OCI-LY1 (cell line): ENCODE results near the gene CFAP298.

ENCODE experiments used
- H2AFZ ChIP-seq: fragments of 200-600 bp; sonication (generic), shearing (Covaris generic); 2 replicates; pipeline ENCODE4 v1.6.0; 2014; ENCODE audit warnings: antibody characterized with exemption, mild to moderate bottlenecking, low read length
- H3F3A ChIP-seq: fragments of 200-600 bp; sonication (generic), shearing (Covaris generic); 2 replicates; pipeline ENCODE4 v1.6.0; 2014; ENCODE audit warnings: mild to moderate bottlenecking, antibody characterized with exemption, low read length, moderate library complexity; ENCODE audit not compliant: insufficient read depth
- H3K27ac ChIP-seq: fragments of 200-600 bp; sonication (generic); 2 replicates; pipeline ENCODE4 v1.5.1; 2014; ENCODE audit warnings: low read length, mixed run types, mild to moderate bottlenecking, low read depth; ENCODE audit not compliant: poor library complexity, severe bottlenecking
- H3K27me3 ChIP-seq: fragments of 200-600 bp; sonication (generic); 2 replicates; pipeline ENCODE4 v1.6.0; 2014; ENCODE audit warnings: antibody characterized with exemption, mild to moderate bottlenecking, low read length, moderate library complexity; ENCODE audit not compliant: insufficient read depth
- H3K36me3 ChIP-seq: fragments of 200-600 bp; sonication (generic); 2 replicates; pipeline ENCODE4 v1.6.1; 2014; ENCODE audit warnings: mild to moderate bottlenecking, antibody characterized with exemption, low read length, moderate library complexity, mixed read lengths; ENCODE audit not compliant: insufficient read depth
- H3K4me1 ChIP-seq: fragments of 200-600 bp; sonication (generic); 2 replicates; pipeline ENCODE4 v1.5.1; 2014; ENCODE audit warnings: mild to moderate bottlenecking, low read length, moderate library complexity; ENCODE audit not compliant: insufficient read depth, severe bottlenecking
- H3K4me2 ChIP-seq: fragments of 200-600 bp; sonication (generic), shearing (Covaris generic); 2 replicates; pipeline ENCODE4 v1.6.1; 2014; ENCODE audit warnings: low read length
- H3K4me3 ChIP-seq: fragments of 200-600 bp; sonication (generic); 2 replicates; pipeline ENCODE4 v1.5.1; 2014; ENCODE audit warnings: low read length, low read depth, mild to moderate bottlenecking, mixed read lengths; ENCODE audit not compliant: poor library complexity, severe bottlenecking
- H3K79me2 ChIP-seq: fragments of 200-600 bp; shearing (Covaris generic); 2 replicates; pipeline ENCODE4 v1.6.1; 2016; ENCODE audit warnings: mixed run types, low read length, mixed read lengths; ENCODE audit not compliant: insufficient read depth
- H3K9ac ChIP-seq: fragments of 200-600 bp; sonication (generic), shearing (Covaris generic); 2 replicates; pipeline ENCODE4 v1.6.1; 2014; ENCODE audit warnings: mild to moderate bottlenecking, low read length, mixed read lengths
- H3K9me2 ChIP-seq: fragments of 200-600 bp; sonication (generic), shearing (Covaris generic); 2 replicates; pipeline ENCODE4 v1.6.1; 2014; ENCODE audit warnings: low read depth, mild to moderate bottlenecking, low read length, mixed read lengths
- H3K9me3 ChIP-seq: fragments of 200-600 bp; shearing (Covaris generic); 2 replicates; pipeline ENCODE4 v1.6.1; 2014; ENCODE audit warnings: low read length, mixed read lengths
- H4K20me1 ChIP-seq: fragments of 200-600 bp; sonication (generic), shearing (Covaris generic); 2 replicates; pipeline ENCODE4 v1.6.0; 2016; ENCODE audit warnings: mild to moderate bottlenecking, low read length; ENCODE audit not compliant: insufficient read depth
- CTCF ChIP-seq: fragments of 200-600 bp; sonication (generic), shearing (Covaris generic); IDR thresholded peaks from 2 replicates; pipeline ENCODE4 v1.5.1; 2017; ENCODE audit warnings: mild to moderate bottlenecking, antibody characterized with exemption, low read length, moderate library complexity, mixed read lengths
- EZH2 ChIP-seq: fragments of 200-600 bp; sonication (generic), shearing (Covaris generic); IDR thresholded peaks from 2 replicates; pipeline ENCODE4 v1.8.0; 2017; ENCODE audit warnings: borderline replicate concordance, mixed run types, mild to moderate bottlenecking, antibody characterized with exemption, low read length, moderate library complexity, mixed read lengths

The CFAP298 gene

GRCh38 chr21:32580949-32581348 is 31.2 kb downstream of the CFAP298 start:
- H3K4me3 ChIP-seq, result no peak overlapping the region
- H3K79me2 ChIP-seq, result no peaks in the 10 kb centered on the region
- no peak overlapping the region for H2AFZ ChIP-seq
- H4K20me1 ChIP-seq, result no peaks in the 10 kb centered on the region
- no peaks in the 10 kb centered on the region for H3K27me3 ChIP-seq
- no peak overlapping the region for H3K27ac ChIP-seq
- H3K4me2 ChIP-seq, result no peak overlapping the region
- no peaks in the 10 kb centered on the region for H3K4me1 ChIP-seq
- H3K9me2 ChIP-seq, result no peaks in the 10 kb centered on the region
- no peaks in the 10 kb centered on the region for H3F3A ChIP-seq
- TF ChIP-seq EZH2 (no peak), CTCF (no peak)
- no peak overlapping the region for H3K9ac ChIP-seq
- no peaks in the 10 kb centered on the region for H3K36me3 ChIP-seq
- H3K9me3 ChIP-seq, result no peaks in the 10 kb centered on the region

GRCh38 chr21:32578107-32578691 is 34.0 kb downstream of the CFAP298 start:
- H3K9me3 ChIP-seq, result no peaks in the 10 kb centered on the region
- H3K4me2 ChIP-seq, result no peak overlapping the region
- peaks cover 3% of the 10 kb centered on the region; the same call in 1 of the 2 replicates for H3K27me3 ChIP-seq
- TF ChIP-seq CTCF (peak; percentile 51), EZH2 (no peak)
- H3K9me2 ChIP-seq, result no peaks in the 10 kb centered on the region
- no peaks in the 10 kb centered on the region for H3K36me3 ChIP-seq
- H3K27ac ChIP-seq, result no peak overlapping the region
- H3K9ac ChIP-seq, result no peak overlapping the region
- H3K79me2 ChIP-seq, result no peaks in the 10 kb centered on the region
- H4K20me1 ChIP-seq, result no peaks in the 10 kb centered on the region
- H3K4me3 ChIP-seq, result no peak overlapping the region
- H3K4me1 ChIP-seq, result no peaks in the 10 kb centered on the region
- no peak overlapping the region for H2AFZ ChIP-seq
- no peaks in the 10 kb centered on the region for H3F3A ChIP-seq

GRCh38 chr21:32576011-32576410 is 36.2 kb downstream of the CFAP298 start:
- H4K20me1 ChIP-seq, result no peaks in the 10 kb centered on the region
- no peak overlapping the region for H3K27ac ChIP-seq
- no peak overlapping the region for H3K4me2 ChIP-seq
- H3K79me2 ChIP-seq, result no peaks in the 10 kb centered on the region
- no peak overlapping the region for H2AFZ ChIP-seq
- no peaks in the 10 kb centered on the region for H3F3A ChIP-seq
- H3K36me3 ChIP-seq, result no peaks in the 10 kb centered on the region
- H3K9me3 ChIP-seq, result no peaks in the 10 kb centered on the region
- no peak for TF ChIP-seq EZH2
- H3K4me3 ChIP-seq, result no peak overlapping the region
- H3K4me1 ChIP-seq, result no peaks in the 10 kb centered on the region
- H3K9ac ChIP-seq, result no peak overlapping the region
- no peaks in the 10 kb centered on the region for H3K9me2 ChIP-seq
- H3K27me3 ChIP-seq, result peaks cover 3% of the 10 kb centered on the region; the same call in 1 of the 2 replicates
